NB4 (cell line): ENCODE results near the gene BIRC6.

Source experiments
- POLR2A ChIP-seq: IDR thresholded peaks from 2 replicates; pipeline ENCODE4 v1.6.1; 2011; ENCODE audit warnings: mild to moderate bottlenecking; ENCODE audit not compliant: insufficient read length; ENCODE audit errors: extremely low read depth
- TF ChIP-seq, protein P1 (sequence below): IDR thresholded peaks from one replicate; pipeline ENCODE4 v1.5.1; 2012; ENCODE audit warnings: low read depth, low read length
- TF ChIP-seq, protein P2 (sequence below): IDR thresholded peaks from 2 replicates; pipeline ENCODE4 v1.6.1; 2011; ENCODE audit warnings: low read depth, low read length

GRCh38 chr2:32627814-32628579 is 271.2 kb downstream of the BIRC6 start, which contains the start of gene TTC27:
- TF ChIP-seq, protein P1, sequence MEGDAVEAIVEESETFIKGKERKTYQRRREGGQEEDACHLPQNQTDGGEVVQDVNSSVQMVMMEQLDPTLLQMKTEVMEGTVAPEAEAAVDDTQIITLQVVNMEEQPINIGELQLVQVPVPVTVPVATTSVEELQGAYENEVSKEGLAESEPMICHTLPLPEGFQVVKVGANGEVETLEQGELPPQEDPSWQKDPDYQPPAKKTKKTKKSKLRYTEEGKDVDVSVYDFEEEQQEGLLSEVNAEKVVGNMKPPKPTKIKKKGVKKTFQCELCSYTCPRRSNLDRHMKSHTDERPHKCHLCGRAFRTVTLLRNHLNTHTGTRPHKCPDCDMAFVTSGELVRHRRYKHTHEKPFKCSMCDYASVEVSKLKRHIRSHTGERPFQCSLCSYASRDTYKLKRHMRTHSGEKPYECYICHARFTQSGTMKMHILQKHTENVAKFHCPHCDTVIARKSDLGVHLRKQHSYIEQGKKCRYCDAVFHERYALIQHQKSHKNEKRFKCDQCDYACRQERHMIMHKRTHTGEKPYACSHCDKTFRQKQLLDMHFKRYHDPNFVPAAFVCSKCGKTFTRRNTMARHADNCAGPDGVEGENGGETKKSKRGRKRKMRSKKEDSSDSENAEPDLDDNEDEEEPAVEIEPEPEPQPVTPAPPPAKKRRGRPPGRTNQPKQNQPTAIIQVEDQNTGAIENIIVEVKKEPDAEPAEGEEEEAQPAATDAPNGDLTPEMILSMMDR: no peak
- peak; percentile 47 for TF ChIP-seq POLR2A
- TF ChIP-seq, protein P2, sequence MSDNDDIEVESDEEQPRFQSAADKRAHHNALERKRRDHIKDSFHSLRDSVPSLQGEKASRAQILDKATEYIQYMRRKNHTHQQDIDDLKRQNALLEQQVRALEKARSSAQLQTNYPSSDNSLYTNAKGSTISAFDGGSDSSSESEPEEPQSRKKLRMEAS: peak; percentile 95
